Liver (tissue), 9 donors: ENCODE results near the gene WFIKKN1. TPM values are rescaled to one million over a fixed set of nuclear protein-coding genes. Genes with fewer than 3 reads are reported as not detected.

Experiments
- DNase-seq: peaks from one replicate; pipeline ENCODE4 v3.0.0-alpha.2; 2017; ENCODE audit warnings: low spot score
- H3K27ac ChIP-seq, 2 donors: one replicate each; pipeline ENCODE4 v1.7.0; 2013; ENCODE audit warnings: inconsistent platforms in 2 of 2, low read length in 2 of 2, control low read depth in 1 of 2, low read depth in 1 of 2, mild to moderate bottlenecking in 1 of 2
- H3K27me3 ChIP-seq, 4 donors: one replicate each; pipeline versions ENCODE4 v1.6.1 to v1.7.0; 2013; ENCODE audit warnings: low read length in 3 of 4, inconsistent platforms in 1 of 4, mild to moderate bottlenecking in 1 of 4, moderate library complexity in 1 of 4; ENCODE audit not compliant: control insufficient read depth in 4 of 4, insufficient read depth in 4 of 4
- H3K36me3 ChIP-seq, 4 donors: one replicate each; pipeline versions ENCODE4 v1.6.1 to v1.7.0; 2013; ENCODE audit warnings: low read length in 3 of 4, mild to moderate bottlenecking in 3 of 4, low read depth in 1 of 4, moderate library complexity in 1 of 4; ENCODE audit not compliant: control insufficient read depth in 4 of 4, insufficient read depth in 3 of 4
- H3K4me1 ChIP-seq, 4 donors: one replicate each; pipeline versions ENCODE4 v1.6.1 to v1.7.0; 2013; ENCODE audit warnings: low read length in 3 of 4, mild to moderate bottlenecking in 3 of 4, moderate library complexity in 1 of 4; ENCODE audit not compliant: control insufficient read depth in 4 of 4, insufficient read depth in 4 of 4
- H3K4me3 ChIP-seq, 3 donors: one replicate each; pipeline versions ENCODE4 v1.6.1 to v1.7.0; 2013; ENCODE audit warnings: low read length in 3 of 3, control low read depth in 1 of 3, low read depth in 1 of 3, mild to moderate bottlenecking in 1 of 3
- H3K9ac ChIP-seq, 2 donors: one replicate each; pipeline ENCODE4 v1.7.0; 2013; ENCODE audit warnings: low read length in 2 of 2, mild to moderate bottlenecking in 2 of 2, moderate library complexity in 2 of 2, control low read depth in 1 of 2, low read depth in 1 of 2
- H3K9me3 ChIP-seq, 4 donors: one replicate each; pipeline versions ENCODE4 v1.6.1 to v1.7.0; 2013; ENCODE audit warnings: low read length in 3 of 4; ENCODE audit not compliant: control insufficient read depth in 4 of 4
- ATF3 ChIP-seq: IDR thresholded peaks from 2 replicates; pipeline ENCODE4 v1.6.1; 2016; ENCODE audit warnings: antibody characterized with exemption
- EGR1 ChIP-seq, 2 donors: IDR thresholded peaks; 2 replicates each; pipeline ENCODE4 v1.6.1; 2016 to 2018; ENCODE audit warnings: antibody characterized with exemption in 2 of 2, low read depth in 2 of 2
- FOXA2 ChIP-seq: IDR thresholded peaks from 2 replicates; pipeline ENCODE4 v1.6.1; 2016; ENCODE audit warnings: antibody characterized with exemption
- GABPA ChIP-seq, 2 donors: IDR thresholded peaks in 1 of 2; conservative IDR thresholded peaks in 1 of 2; 2 replicates each; pipeline ENCODE4 v1.6.1; 2016; ENCODE audit warnings: antibody characterized with exemption in 2 of 2, mild to moderate bottlenecking in 1 of 2, moderate library complexity in 1 of 2
- HNF4G ChIP-seq: IDR thresholded peaks from 2 replicates; pipeline ENCODE4 v1.6.1; 2016; ENCODE audit warnings: antibody characterized with exemption
- JUND ChIP-seq, 2 donors: IDR thresholded peaks; 2 replicates each; pipeline ENCODE4 v1.6.1; 2016; ENCODE audit warnings: antibody characterized with exemption in 2 of 2
- MAX ChIP-seq: IDR thresholded peaks from 2 replicates; pipeline ENCODE4 v1.6.1; 2016; ENCODE audit warnings: antibody characterized with exemption
- NR2F2 ChIP-seq: IDR thresholded peaks from 2 replicates; pipeline ENCODE4 v1.6.1; 2016; ENCODE audit warnings: antibody characterized with exemption
- RAD21 ChIP-seq, 2 donors: IDR thresholded peaks; 2 replicates each; pipeline ENCODE4 v1.6.1; 2016; ENCODE audit warnings: antibody characterized with exemption in 2 of 2, mild to moderate bottlenecking in 2 of 2
- RXRA ChIP-seq, 2 donors: IDR thresholded peaks; 2 replicates each; pipeline ENCODE4 v1.6.1; 2017 to 2018; ENCODE audit warnings: antibody characterized with exemption in 2 of 2, mild to moderate bottlenecking in 1 of 2
- SP1 ChIP-seq: IDR thresholded peaks from 2 replicates; pipeline ENCODE4 v1.6.1; 2018; ENCODE audit warnings: antibody characterized with exemption, mild to moderate bottlenecking
- TAF1 ChIP-seq: conservative IDR thresholded peaks from 2 replicates; pipeline ENCODE4 v1.6.1; 2016; ENCODE audit warnings: antibody characterized with exemption, mild to moderate bottlenecking
- YY1 ChIP-seq: IDR thresholded peaks from 2 replicates; pipeline ENCODE4 v1.6.1; 2016; ENCODE audit warnings: antibody characterized with exemption, mild to moderate bottlenecking
- ZBTB33 ChIP-seq: IDR thresholded peaks from 2 replicates; pipeline ENCODE4 v1.6.1; 2016; ENCODE audit warnings: antibody characterized with exemption
- WGBS: extraction: QIAGEN DNeasy Blood & Tissue Kit; methylation state at CpG from one replicate; pipeline ENCODE4 v1.1.7; 2013; 5-methylcytosine and 5-hydroxymethylcytosine counted together
- polyA plus RNA-seq, 2 donors: library from polyadenylated mRNA; stranded (reverse) in 1 of 2; unstranded in 1 of 2; fragments of 200-250 nt in 1 of 2; fragments of >200 nt in 1 of 2; fragmentation: Nextera tagmentation in 1 of 2; extraction: Ambion mirVana in 1 of 2; gene quantifications; one replicate each; pipeline versions ENCODE4 v1.2.1 to v1.2.3, GENCODE V29; 2013 to 2015
- total RNA-seq, 2 donors: library from RNA; depleted of rRNA; stranded (reverse); fragments of >200 nt; gene quantifications; one replicate each; pipeline ENCODE4 v1.2.3, GENCODE V29; 2014
- TF ChIP-seq, protein P1 (sequence below): fragments of 150-350 bp; IDR thresholded peaks from 2 replicates; pipeline ENCODE4 v1.5.1; 2017; ENCODE audit warnings: improper control_type of control experiment, low read depth, low read length; ENCODE audit not compliant: missing input control
- TF ChIP-seq, protein P2 (sequence below): IDR thresholded peaks from 2 replicates; pipeline ENCODE4 v1.6.1; 2016; ENCODE audit warnings: antibody characterized with exemption, mild to moderate bottlenecking
- donor health status: healthy.
- donor health status: healthy.
- donor health status: healthy.
- donor health status: healthy.
- donor health status: healthy.

The WFIKKN1 gene
- total and polyA plus RNA-seq, 4 donors = 0.19 to 1.2 (median 0.46) TPM

DNA sequence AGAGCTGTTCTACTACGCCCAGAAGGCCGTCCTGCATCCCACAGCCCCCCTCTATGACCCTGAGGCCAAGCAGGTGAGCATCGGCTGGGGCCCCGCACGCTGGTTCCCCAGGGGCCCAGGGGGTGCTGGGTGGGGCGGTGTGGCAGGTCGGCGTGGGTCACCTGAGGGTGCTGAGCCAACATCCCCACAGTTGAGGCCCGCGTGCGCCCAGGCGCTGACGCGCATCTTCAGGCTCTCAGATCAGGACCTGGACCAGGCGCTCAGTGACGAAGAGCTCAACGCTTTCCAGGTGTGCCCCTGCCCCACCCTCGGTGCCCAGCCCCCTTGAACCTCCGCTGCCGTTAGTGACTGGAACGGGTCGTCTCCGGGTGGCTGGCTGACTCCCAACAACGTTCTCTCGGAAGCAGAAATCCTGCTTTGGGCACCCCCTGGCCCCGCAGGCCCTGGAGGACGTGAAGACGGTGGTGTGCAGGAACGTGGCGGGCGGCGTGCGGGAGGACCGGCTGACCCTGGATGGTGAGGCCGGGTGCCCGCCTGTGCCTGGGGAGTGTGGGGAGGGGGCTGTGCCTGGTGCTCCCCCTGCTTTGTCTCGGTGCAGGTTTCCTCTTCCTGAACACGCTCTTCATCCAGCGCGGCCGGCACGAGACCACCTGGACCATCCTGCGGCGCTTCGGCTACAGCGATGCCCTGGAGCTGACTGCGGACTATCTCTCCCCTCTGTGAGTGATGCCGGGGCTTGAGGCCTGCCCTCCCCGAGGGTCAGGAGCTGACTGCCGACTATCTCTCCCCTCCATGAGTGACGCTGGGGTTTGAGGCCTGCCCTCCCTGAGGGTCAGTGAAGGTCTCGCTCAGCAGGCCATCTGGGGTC lies 39.9 kb downstream of the WFIKKN1 start:
- Histone ChIP-seq H3K27me3 (no peaks in the 10 kb centered on the region), H3K4me1 (peaks cover 13 to 30% (median 19%) of the 10 kb centered on the region in 4 donors), H3K9me3 (no peaks in the 10 kb centered on the region), H3K36me3 (peaks cover 5 to 37% (median 19%) of the 10 kb centered on the region in 4 donors), H3K27ac (no peak overlapping the region), H3K4me3 (no peak overlapping the region), H3K9ac (no peak overlapping the region)
- WGBS = 95% methylated on average over 52 of the region's 52 CpGs
- no peak for DNase-seq
- TF ChIP-seq GABPA (IDR thresholded peaks at IDR 0.05 in 1 of 2, conservative IDR thresholded peaks at IDR 0.05 in 1 of 2) = no peak
- TF ChIP-seq RXRA (IDR thresholded peaks at IDR 0.05) = no peak
- no peak for TF ChIP-seq MAX
- no peak for TF ChIP-seq SP1
- TF ChIP-seq ATF3 = no peak
- TF ChIP-seq FOXA2 = no peak
- TF ChIP-seq, protein P1, sequence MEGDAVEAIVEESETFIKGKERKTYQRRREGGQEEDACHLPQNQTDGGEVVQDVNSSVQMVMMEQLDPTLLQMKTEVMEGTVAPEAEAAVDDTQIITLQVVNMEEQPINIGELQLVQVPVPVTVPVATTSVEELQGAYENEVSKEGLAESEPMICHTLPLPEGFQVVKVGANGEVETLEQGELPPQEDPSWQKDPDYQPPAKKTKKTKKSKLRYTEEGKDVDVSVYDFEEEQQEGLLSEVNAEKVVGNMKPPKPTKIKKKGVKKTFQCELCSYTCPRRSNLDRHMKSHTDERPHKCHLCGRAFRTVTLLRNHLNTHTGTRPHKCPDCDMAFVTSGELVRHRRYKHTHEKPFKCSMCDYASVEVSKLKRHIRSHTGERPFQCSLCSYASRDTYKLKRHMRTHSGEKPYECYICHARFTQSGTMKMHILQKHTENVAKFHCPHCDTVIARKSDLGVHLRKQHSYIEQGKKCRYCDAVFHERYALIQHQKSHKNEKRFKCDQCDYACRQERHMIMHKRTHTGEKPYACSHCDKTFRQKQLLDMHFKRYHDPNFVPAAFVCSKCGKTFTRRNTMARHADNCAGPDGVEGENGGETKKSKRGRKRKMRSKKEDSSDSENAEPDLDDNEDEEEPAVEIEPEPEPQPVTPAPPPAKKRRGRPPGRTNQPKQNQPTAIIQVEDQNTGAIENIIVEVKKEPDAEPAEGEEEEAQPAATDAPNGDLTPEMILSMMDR = no peak
- no peak for TF ChIP-seq EGR1 (IDR thresholded peaks at IDR 0.05; ENCODE audit: low read depth in 2 of 2)
- no peak for TF ChIP-seq YY1

DNA sequence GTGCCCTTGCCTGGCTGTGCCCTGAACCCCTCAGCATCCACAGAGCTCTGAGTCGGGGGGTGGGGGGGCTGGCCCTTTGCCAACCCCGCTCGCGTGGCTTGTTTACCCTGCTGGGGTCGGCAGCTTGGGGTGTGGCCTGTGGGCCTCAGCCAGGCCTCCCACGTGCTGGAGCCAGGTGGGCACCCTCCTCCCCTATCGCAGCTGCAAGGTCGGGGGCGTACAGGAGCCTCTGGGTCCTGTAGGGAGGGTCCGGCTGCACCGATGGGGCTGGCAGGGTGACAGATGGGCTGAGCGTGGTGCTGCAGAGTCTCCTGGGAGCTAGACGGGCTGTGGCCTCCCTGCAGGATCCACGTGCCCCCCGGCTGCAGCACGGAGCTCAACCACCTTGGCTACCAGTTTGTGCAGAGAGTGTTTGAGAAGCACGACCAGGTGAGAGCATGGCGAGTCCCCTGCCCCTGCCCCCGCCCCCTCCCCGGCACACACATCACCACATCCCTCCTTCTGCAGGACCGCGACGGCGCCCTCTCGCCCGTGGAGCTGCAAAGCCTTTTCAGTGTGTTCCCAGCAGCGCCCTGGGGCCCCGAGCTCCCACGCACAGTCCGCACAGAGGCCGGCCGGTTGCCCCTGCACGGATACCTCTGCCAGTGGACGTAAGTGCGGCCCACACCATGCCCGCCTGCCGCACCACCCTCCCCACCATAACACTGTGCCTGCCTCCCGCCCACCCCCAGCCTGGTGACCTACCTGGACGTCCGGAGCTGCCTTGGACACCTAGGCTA lies 40.8 kb downstream of the WFIKKN1 start:
- H3K9me3 ChIP-seq = no peaks in the 10 kb centered on the region
- TF ChIP-seq, protein P2, sequence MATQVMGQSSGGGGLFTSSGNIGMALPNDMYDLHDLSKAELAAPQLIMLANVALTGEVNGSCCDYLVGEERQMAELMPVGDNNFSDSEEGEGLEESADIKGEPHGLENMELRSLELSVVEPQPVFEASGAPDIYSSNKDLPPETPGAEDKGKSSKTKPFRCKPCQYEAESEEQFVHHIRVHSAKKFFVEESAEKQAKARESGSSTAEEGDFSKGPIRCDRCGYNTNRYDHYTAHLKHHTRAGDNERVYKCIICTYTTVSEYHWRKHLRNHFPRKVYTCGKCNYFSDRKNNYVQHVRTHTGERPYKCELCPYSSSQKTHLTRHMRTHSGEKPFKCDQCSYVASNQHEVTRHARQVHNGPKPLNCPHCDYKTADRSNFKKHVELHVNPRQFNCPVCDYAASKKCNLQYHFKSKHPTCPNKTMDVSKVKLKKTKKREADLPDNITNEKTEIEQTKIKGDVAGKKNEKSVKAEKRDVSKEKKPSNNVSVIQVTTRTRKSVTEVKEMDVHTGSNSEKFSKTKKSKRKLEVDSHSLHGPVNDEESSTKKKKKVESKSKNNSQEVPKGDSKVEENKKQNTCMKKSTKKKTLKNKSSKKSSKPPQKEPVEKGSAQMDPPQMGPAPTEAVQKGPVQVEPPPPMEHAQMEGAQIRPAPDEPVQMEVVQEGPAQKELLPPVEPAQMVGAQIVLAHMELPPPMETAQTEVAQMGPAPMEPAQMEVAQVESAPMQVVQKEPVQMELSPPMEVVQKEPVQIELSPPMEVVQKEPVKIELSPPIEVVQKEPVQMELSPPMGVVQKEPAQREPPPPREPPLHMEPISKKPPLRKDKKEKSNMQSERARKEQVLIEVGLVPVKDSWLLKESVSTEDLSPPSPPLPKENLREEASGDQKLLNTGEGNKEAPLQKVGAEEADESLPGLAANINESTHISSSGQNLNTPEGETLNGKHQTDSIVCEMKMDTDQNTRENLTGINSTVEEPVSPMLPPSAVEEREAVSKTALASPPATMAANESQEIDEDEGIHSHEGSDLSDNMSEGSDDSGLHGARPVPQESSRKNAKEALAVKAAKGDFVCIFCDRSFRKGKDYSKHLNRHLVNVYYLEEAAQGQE = no peak
- no peak for TF ChIP-seq ZBTB33
- no peak for TF ChIP-seq JUND (IDR thresholded peaks at IDR 0.05)
- no peak for TF ChIP-seq NR2F2
- no peak for TF ChIP-seq TAF1
- no peak for TF ChIP-seq FOXA2
- TF ChIP-seq SP1 = no peak
- TF ChIP-seq HNF4G = no peak
- no peak for TF ChIP-seq RAD21 (IDR thresholded peaks at IDR 0.05)
- TF ChIP-seq RXRA (IDR thresholded peaks at IDR 0.05) = no peak
- H3K36me3 ChIP-seq = peaks cover 5 to 37% (median 19%) of the 10 kb centered on the region in 4 donors
- 90% methylated on average over 40 of the region's 40 CpGs for WGBS
- H3K9ac ChIP-seq = no peak overlapping the region
- peaks cover 14 to 36% (median 20%) of the 10 kb centered on the region in 4 donors for H3K4me1 ChIP-seq
- H3K27me3 ChIP-seq = no peaks in the 10 kb centered on the region
- no peak overlapping the region for H3K4me3 ChIP-seq
- no peak overlapping the region for H3K27ac ChIP-seq
- no peak for DNase-seq
